ENCODE results near the gene PLCH1.
"Not testable (repeated sequence)": the region's sequence is repeated elsewhere in the genome, so short reads cannot be mapped to it uniquely, and the experiment has no call there.

PLCH1 gene

DNA sequence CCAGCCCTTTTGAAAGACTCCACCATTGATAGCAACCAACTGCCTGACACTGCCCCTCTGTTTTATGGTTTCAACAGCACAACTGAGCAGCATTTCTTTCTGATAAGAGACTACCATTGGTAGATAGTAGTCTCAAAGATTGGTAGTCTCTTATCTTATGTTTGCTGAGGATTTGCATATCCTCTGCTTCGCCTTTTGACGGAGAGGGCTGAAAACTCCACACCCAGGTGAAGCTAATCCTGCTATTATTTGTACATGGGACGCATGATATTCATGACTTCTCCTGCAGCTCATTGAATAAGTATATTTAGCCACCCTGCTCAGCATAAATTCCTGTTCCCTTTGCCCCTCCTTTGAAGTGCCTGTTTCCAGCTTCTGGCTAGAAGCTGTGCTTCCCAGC lies 332.0 kb downstream of the PLCH1 start:
- DNase-seq, result no peak
- in situ Hi-C loops (cut with MboI; ENCODE audit: low pct_unique_long_range_greater_than_20kb, low sequenced_read_pairs), result no loop called here

DNA sequence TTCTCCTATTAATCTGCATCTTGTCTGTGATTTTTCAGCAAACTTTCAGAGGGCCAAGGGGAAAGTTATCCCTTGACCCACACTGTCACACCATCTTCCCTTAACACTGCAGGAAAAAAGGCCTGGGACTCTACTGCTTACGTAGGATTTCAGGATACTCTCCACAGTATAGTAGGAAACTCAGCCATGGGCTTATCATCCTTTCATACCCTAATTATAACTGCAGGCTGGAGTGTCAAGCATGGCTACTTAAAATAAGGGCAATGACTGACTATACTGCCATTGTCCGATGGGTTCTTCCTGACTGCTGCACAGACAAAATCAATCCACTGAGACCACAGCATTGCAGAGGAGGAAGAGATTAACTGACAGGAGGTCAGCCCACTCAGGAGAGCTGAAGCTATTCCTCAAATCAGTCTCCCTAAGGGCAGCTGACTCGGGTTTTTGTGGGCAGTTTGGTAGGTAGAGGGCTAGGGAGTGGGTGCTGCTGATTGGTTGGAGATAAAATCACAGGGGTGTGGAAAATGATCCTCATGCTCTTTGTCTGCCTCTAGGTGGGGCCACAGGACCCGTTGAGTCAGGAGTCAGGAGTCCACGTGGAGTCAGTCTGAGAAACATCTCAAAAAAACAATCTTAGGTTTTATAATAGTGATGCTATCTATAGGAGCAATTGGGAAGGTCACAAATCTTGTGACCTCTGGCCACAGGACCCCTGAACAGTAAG lies 333.2 kb downstream of the PLCH1 start:
- peak; percentile 32 for DNase-seq
- in situ Hi-C loops (cut with MboI; ENCODE audit: low pct_unique_long_range_greater_than_20kb, low sequenced_read_pairs), result no loop called here

DNA sequence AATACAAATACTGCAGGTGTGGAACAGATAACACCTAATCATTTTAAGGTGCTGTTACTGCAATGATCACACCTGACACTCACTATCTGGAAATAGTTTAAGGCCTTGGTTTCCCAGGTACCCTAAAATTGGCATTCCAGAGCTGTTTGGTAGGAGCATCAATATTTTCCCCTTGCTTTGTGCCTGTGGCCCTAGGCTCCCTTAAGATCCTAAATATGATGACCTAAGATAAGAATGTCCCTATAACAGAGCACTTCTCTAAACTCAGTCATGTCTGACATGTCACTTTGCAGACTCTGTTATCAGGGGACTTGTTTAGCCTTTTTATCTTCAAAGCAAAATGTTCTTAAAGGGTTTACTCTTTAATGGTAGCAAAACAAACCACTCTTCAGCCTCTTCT lies 335.5 kb downstream of the PLCH1 start:
- DNase-seq, result no peak
- in situ Hi-C loops (cut with MboI; ENCODE audit: low pct_unique_long_range_greater_than_20kb, low sequenced_read_pairs), result no loop called here

DNA sequence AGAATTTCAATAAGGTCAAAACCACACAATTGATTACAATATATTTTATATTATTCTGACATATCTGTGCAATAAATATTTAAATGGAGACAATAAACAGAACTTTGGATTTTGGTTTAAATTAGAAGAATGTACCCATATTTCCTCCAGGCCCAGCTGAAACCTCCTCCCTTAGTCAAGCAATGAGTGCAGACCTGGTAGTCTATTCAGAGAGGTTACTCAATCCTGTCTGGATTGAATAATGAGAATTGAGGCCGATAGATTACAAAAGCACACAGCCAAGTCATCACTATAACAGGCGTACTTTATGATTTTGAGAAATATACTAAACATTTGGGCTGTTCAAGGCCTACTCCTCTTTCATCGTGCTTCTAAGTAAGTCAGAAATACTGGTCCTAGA lies 336.9 kb downstream of the PLCH1 start:
- in situ Hi-C loops (cut with MboI; ENCODE audit: low pct_unique_long_range_greater_than_20kb, low sequenced_read_pairs), result no loop called here
- DNase-seq, result no peak

DNA sequence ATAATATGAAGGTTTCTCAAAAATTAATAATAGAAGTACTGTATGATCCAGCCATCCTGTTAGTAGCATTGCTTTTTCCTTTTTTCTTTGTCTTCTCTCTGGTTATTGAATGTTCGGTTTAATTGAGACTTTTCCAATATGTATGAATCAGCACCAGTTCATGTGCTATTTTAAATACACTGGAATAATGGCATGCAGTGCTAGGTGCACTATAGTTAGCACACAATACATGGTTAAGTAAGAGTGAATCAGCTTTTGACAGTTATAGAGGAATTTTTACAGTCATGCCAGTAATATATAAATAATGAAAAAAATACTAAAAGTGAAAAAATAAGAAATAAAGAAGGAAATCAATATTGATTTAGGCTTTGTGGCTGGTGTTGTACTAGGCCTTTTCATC lies 337.5 kb downstream of the PLCH1 start:
- in situ Hi-C loops (cut with MboI; ENCODE audit: low pct_unique_long_range_greater_than_20kb, low sequenced_read_pairs), result no loop called here
- no peak for DNase-seq

DNA sequence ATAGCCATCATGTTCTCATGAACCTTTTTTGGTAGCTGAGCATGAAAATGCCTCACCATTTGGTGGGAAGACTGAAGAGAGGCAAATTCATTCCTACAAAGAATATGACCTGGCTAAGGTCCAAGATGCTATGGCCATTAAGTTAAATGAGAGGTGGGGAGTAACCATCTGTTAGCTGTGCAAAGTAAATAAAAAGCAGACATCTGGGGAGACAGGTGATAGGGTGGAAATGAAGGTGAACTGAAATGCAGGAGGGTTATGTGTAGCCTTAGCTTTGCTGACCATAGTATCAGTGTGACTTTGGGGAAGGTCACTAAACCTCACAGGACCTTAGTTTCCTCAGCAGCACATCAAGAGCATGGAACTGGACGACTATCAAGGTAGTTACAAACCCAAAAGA lies 340.4 kb downstream of the PLCH1 start:
- DNase-seq, result no peak
- in situ Hi-C loops (cut with MboI; ENCODE audit: low pct_unique_long_range_greater_than_20kb, low sequenced_read_pairs), result no loop called here

DNA sequence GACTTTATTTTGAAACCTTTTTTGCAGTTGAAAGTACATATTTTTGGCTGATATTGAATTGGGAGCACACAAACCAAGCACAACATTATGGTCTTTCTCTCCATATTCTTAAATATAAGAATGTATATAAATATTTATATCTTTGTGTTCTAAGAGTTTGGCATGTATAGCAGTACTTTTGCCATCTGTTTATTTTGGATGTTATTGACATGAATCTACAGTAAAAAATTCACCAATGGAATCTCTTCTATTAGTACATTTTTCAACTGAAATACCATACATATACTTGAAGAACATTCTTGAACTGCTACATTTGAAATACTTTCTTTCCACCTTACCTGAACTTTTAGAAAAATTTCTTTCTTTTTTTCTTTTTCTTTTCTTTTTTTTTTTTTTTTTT lies 342.2 kb downstream of the PLCH1 start:
- in situ Hi-C loops (cut with MboI; ENCODE audit: low pct_unique_long_range_greater_than_20kb, low sequenced_read_pairs), result no loop called here
- DNase-seq, result no peak

DNA sequence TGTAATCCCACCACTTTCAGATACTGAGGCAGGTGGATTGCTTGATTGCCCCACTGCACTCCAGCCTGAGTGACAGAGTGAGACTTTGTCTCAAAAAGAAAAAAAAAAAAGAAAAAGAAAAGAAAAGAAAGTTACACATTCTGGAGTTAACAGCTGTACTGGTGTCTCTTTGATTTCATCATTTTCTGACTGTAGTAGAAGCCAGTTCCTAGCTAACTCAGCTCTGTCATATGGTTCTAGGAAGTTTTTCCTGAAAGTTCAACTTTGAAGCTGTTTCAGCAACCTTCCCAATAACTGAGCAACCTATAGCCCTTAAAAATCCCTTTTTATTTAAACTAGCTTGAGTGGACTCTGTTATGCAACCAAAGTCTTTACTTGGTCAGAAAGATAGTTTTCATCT lies 346.8 kb downstream of the PLCH1 start:
- in situ Hi-C loops (cut with MboI; ENCODE audit: low pct_unique_long_range_greater_than_20kb, low sequenced_read_pairs), result loop anchor here (25.0 kb wide), 2 partner anchors 289 to 464 kb away; partner anchors contain the start of genes GMPS and SLC33A1
- DNase-seq, result no peak

DNA sequence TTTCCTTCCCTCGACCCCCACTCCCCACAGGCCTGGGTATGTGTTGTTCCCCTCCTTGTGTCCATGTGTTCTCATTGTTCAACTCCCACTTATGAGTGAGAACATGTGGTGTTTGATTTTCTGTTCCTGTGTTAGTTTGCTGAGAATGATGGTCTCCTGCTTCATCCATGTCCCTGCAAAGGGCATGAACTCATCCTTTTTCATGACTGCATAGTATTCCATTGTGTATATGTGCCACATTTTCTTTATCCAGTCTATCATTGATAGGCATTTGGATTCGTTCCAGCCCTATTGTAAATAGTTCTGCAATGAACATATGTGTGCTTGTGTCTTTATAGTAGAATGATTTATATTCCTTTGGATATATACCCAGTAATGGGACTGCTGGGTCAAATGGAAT lies 350.0 kb downstream of the PLCH1 start:
- in situ Hi-C loops (cut with MboI; ENCODE audit: low pct_unique_long_range_greater_than_20kb, low sequenced_read_pairs), result loop anchor here (25.0 kb wide), 2 partner anchors 292 to 467 kb away; partner anchors contain the start of genes GMPS and SLC33A1
- not testable (repeated sequence) for DNase-seq

DNA sequence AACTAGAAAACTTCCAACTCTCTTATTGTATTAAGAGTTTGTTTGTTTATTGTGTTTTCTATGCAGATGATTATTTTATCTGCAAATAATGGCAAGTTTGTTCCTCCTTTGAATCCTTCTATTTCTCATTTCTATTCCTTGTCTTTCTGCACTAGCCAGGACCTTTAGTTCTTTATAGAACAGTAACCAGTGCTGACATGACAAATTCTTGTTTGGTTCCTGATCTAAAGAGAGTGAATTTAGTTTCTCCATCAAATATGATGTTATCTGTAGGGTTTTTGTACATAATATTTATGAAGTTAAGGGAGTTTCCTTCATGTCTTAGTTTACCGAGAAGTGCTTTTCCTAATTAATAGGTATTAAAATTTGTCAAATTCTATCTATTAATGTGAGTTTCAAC lies 350.6 kb downstream of the PLCH1 start:
- in situ Hi-C loops (cut with MboI; ENCODE audit: low pct_unique_long_range_greater_than_20kb, low sequenced_read_pairs), result loop anchor here (25.0 kb wide), 2 partner anchors 293 to 468 kb away; partner anchors contain the start of genes GMPS and SLC33A1

DNA sequence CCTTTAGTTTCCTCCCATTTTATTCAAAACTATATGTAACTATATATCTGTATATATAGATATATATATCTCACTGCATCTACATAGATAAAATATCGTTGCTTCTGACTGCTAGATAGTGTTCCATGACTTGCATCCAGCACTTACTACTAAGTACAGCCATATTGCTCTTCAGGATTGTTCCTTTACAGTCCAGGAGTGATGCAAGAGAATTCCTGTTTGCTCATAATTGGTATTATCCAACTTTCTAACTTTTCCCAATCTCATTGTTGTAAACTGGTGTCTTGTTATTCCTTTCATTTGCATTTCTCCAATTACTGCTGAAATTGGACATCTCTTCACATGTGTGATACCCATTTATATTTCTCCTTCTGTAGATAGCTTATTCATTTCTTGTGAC lies 351.6 kb downstream of the PLCH1 start:
- no peak for DNase-seq
- in situ Hi-C loops (cut with MboI; ENCODE audit: low pct_unique_long_range_greater_than_20kb, low sequenced_read_pairs), result loop anchor here (25.0 kb wide), 2 partner anchors 294 to 469 kb away; partner anchors contain the start of genes GMPS and SLC33A1

More for the DNA sequence above, 350.6 kb downstream of the PLCH1 start:
- DNase-seq, result no peak

DNA sequence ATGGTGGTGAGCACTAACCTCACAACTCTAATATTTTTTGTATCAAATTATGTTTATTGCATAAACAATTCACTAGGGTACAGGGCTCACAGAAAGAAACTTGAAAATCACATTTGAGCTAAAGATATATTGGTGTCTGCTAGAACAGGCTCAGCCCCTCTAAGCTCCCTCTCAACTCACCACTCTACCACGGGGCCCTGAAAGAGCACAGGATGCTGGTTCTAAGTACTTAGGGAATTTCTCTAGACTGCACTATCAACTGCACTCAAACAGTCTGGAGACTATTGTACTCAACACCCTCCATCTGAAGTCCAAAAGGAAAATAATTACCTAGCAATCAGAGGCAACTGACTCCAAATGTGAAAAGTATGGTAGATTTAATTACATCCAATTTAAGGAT lies 352.7 kb downstream of the PLCH1 start:
- in situ Hi-C loops (cut with MboI; ENCODE audit: low pct_unique_long_range_greater_than_20kb, low sequenced_read_pairs), result loop anchor here (25.0 kb wide), 2 partner anchors 295 to 470 kb away; partner anchors contain the start of genes GMPS and SLC33A1

DNA sequence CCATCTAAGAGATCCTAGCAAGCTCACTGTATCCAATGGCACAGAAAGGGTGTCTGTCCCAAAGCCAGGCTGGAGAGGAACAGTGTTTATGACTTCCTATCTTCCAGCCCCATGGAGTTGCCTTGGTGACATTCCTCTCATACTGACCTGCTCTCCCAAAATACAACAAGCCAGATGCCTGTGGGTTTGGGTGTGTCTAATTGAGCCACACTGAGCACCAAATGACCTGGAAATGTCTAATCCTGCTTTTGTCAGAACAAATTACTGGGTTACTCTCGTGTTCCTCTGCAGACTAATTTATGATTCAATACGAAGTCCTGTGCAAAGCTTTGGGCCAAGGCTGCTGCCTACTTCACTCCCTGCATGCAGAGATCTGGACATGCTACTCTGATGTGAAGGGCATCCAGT lies 353.3 kb downstream of the PLCH1 start:
- no peak for DNase-seq
- in situ Hi-C loops (cut with MboI; ENCODE audit: low pct_unique_long_range_greater_than_20kb, low sequenced_read_pairs), result loop anchor here (25.0 kb wide), 2 partner anchors 296 to 471 kb away; partner anchors contain the start of genes GMPS and SLC33A1

More for the DNA sequence above, 352.7 kb downstream of the PLCH1 start:
- DNase-seq, result no peak

DNA sequence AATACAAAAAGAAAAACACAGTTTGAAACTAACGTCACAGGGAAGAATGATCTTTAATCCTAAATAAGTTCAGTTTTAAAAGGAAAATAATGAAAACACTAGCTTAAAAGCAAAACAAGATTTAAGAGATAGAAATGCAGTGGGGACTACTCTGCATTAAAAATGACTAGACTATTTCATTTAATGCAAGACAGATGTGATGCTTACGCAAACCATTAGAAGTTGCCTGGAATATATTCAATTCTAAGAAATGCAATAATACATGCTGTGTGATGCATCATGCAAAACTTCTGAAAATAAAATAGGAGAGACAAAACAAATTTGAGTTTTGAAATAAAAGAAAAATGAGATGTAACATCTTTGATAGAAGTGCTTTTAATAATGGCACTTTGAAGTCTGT lies 353.8 kb downstream of the PLCH1 start:
- in situ Hi-C loops (cut with MboI; ENCODE audit: low pct_unique_long_range_greater_than_20kb, low sequenced_read_pairs), result loop anchor here (25.0 kb wide), 2 partner anchors 296 to 471 kb away; partner anchors contain the start of genes GMPS and SLC33A1
- DNase-seq, result no peak

DNA sequence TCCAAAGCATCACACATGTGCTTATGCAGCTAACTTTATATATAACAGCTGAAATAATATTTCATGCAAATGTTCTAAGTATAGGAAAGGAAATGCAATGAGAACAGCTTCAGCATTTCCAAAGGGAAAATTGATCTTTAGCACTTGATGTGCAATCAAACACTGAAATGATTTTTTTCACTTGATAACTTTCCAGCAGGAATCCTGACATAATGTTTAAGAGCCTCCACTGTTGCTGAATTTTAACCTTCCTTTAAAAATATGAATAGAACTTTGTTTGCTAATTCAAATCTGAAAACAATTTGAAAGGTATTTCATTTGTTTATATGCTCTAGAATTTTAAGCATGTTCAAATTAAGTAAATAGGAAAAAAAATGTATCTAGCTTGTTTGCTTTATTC lies 354.5 kb downstream of the PLCH1 start:
- in situ Hi-C loops (cut with MboI; ENCODE audit: low pct_unique_long_range_greater_than_20kb, low sequenced_read_pairs), result loop anchor here (25.0 kb wide), 2 partner anchors 297 to 472 kb away; partner anchors contain the start of genes GMPS and SLC33A1
- no peak for DNase-seq

DNA sequence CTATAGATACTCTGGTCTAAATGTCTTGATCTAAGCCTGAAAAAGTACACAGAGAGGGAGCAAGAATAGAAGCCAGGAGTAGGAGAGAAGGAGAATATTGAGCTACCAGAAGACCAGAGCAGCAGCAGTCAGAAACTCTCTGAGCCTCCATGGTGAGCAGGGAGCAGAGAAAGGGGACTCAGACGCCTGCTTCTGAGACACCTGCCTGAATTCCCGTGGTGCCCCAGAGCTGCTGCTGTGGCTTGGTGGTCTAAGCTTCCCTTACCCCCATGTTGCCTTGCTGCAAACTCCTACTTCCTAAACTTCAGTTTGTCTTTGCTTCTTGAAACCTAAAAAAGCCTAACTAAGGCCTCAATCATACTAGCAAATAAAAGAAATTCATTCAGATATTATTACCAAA lies 356.5 kb downstream of the PLCH1 start:
- DNase-seq, result no peak
- in situ Hi-C loops (cut with MboI; ENCODE audit: low pct_unique_long_range_greater_than_20kb, low sequenced_read_pairs), result loop anchor here (25.0 kb wide), 2 partner anchors 299 to 474 kb away; partner anchors contain the start of genes GMPS and SLC33A1

DNA sequence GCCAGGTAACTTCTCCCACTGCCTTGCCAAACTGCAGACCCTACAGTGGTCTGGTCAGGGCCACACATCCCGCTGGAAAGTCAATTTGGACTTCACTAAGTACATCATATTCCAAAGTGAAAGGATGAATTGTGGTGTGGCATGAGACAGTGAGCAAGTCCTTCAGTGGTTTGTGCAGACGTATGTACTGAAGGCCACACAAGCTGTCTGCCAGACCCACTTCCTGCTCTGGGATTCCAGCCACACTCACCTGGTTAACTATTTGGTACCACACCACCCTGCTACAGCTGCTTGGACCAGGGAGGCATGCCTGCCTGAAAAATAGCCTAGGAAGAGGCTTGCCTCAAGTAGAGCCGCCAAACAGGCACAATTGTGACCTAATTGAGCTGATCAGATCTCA lies 357.3 kb downstream of the PLCH1 start:
- DNase-seq, result no peak
- in situ Hi-C loops (cut with MboI; ENCODE audit: low pct_unique_long_range_greater_than_20kb, low sequenced_read_pairs), result loop anchor here (25.0 kb wide), 2 partner anchors 300 to 475 kb away; partner anchors contain the start of genes GMPS and SLC33A1

DNA sequence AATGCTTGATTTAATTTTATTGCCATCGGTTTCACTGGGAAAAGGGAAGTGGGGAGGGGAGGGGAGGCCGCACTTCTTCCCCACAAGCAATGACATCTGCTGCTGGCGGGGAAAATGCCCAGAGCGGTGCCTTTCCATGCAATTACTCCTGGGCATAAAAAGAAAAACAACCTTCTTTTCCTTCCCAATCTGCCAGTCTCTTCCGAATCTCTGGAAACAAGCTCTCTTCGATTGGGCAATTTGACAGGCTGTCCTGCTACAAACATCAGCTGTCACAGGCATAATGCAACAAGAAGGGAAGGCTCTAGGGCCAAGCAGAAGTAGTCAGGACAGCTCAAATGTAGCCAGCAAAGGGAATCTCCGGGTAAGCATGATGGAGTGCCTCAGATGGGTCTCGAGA lies 358.0 kb downstream of the PLCH1 start:
- in situ Hi-C loops (cut with MboI; ENCODE audit: low pct_unique_long_range_greater_than_20kb, low sequenced_read_pairs), result loop anchor here (25.0 kb wide), 2 partner anchors 300 to 475 kb away; partner anchors contain the start of genes GMPS and SLC33A1
- DNase-seq, result peak; percentile 78

DNA sequence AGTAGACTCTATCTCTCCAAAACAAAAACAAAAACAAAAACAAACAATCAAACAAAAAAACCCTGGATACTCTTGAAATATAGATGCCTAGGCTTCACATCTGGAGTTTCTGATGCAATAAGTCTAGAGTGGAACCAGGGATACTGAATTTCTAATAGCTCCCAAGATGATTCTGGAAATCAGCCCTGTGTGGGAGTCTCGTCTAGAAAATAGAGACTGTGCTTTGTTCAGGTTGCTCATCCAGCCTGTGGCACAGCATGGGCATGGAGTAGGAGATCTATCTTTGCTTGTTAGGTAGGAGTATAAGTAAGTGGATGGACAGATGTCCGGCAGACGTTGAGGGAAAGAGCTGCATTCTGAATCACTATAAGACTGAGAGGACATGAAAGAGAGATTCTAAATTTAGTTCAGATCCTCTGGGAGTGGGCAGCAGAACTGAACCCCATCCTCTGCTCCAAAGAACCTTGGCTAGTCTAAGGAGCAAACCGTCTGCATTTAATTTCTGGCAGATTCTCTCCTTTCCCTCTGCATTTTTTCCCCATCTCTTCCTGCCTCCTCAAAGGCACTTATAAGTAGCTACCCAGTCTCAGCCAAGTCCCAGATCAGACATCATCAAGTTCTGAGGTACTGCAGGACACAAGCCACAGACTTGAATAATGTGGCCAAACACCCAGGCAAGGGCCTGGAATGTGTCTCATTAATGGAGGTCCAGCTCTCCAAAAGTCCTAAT lies 358.8 kb downstream of the PLCH1 start:
- DNase-seq, result no peak
- in situ Hi-C loops (cut with MboI; ENCODE audit: low pct_unique_long_range_greater_than_20kb, low sequenced_read_pairs), result loop anchor here (25.0 kb wide), 2 partner anchors 301 to 476 kb away; partner anchors contain the start of genes GMPS and SLC33A1
